Cortex of kidney (tissue), 1 donor: ENCODE measurements around the gene CFAP43.

Source experiments
- DNase-seq: peaks from one replicate; lab custom pipeline; 2025; lab: John Stamatoyannopoulos, UW

CFAP43 gene

GRCh38 chr10:104139221-104139620 lies 92.9 kb downstream of the CFAP43 start:
- no peak for DNase-seq

- no peak for DNase-seq
Observed at GRCh38 chr10:104138131-104138530, 94.0 kb downstream of the CFAP43 start.

GRCh38 chr10:104130041-104130440 lies 102.1 kb downstream of the CFAP43 start:
- no peak for DNase-seq

- no peak for DNase-seq
Observed at GRCh38 chr10:104128214-104128613, 104.0 kb downstream of the CFAP43 start.

- DNase-seq, result no peak
Observed at GRCh38 chr10:104127411-104127810, 104.8 kb downstream of the CFAP43 start.

- DNase-seq, result no peak
Observed at GRCh38 chr10:104123397-104123796, 108.8 kb downstream of the CFAP43 start.

GRCh38 chr10:104122225-104123107 lies 109.7 kb downstream of the CFAP43 start:
- DNase-seq, result no peak

GRCh38 chr10:104121485-104122224 lies 110.5 kb downstream of the CFAP43 start, which contains the start of gene SFR1:
Gene SFR1 (plus strand): TSS chr10:104122171. CDS start chr10:104122184, 13 bp downstream.
- DNase-seq, result peak; percentile 63

- DNase-seq, result no peak
Observed at GRCh38 chr10:104120903-104121484, 111.2 kb downstream of the CFAP43 start.

GRCh38 chr10:104120512-104120902 lies 111.7 kb downstream of the CFAP43 start:
- no peak for DNase-seq

GRCh38 chr10:104119996-104120395 lies 112.2 kb downstream of the CFAP43 start:
- DNase-seq, result no peak

GRCh38 chr10:104117839-104118323 lies 114.3 kb downstream of the CFAP43 start:
- no peak for DNase-seq

- DNase-seq, result no peak
Observed at GRCh38 chr10:104113376-104113956, 118.7 kb downstream of the CFAP43 start.

GRCh38 chr10:104109908-104110662 lies 122.1 kb downstream of the CFAP43 start:
- no peak for DNase-seq

- DNase-seq, result no peak
Observed at GRCh38 chr10:104104926-104105325, 127.2 kb downstream of the CFAP43 start.

GRCh38 chr10:104104418-104104817 lies 127.7 kb downstream of the CFAP43 start:
- DNase-seq, result no peak

GRCh38 chr10:104103956-104104355 lies 128.2 kb downstream of the CFAP43 start:
- no peak for DNase-seq

GRCh38 chr10:104101902-104102301 lies 130.3 kb downstream of the CFAP43 start:
- no peak for DNase-seq

- no peak for DNase-seq
Observed at GRCh38 chr10:104100795-104101194, 131.4 kb downstream of the CFAP43 start.

GRCh38 chr10:104099941-104100340 lies 132.2 kb downstream of the CFAP43 start:
- DNase-seq, result no peak

- no peak for DNase-seq
Observed at GRCh38 chr10:104099269-104099668, 132.9 kb downstream of the CFAP43 start.
